WERI-Rb-1 (cell line): ENCODE data around the gene ST8SIA5.
A peak's percentile ranks its signal among the peaks of the same experiment; 100 is the strongest.

Experiments
- DNase-seq: peaks from one replicate; pipeline ENCODE4 v3.0.0-alpha.2; 2020
- H3K27ac ChIP-seq: fragments of 250-450 bp; sonication (Bioruptor Pico); 2 replicates; pipeline ENCODE4 v1.5.1; 2020; ENCODE audit warnings: mild to moderate bottlenecking, moderate library complexity
- H3K27me3 ChIP-seq: fragments of 250-450 bp; sonication (Bioruptor Pico); 2 replicates; pipeline ENCODE4 v1.5.1; 2021; ENCODE audit warnings: mild to moderate bottlenecking, low read depth, moderate library complexity; ENCODE audit not compliant: insufficient read depth, severe bottlenecking
- H3K36me3 ChIP-seq: fragments of 250-450 bp; sonication (Bioruptor Pico); 2 replicates; pipeline ENCODE4 v1.5.1; 2020; ENCODE audit warnings: mild to moderate bottlenecking, moderate library complexity
- H3K4me3 ChIP-seq: 2 replicates; pipeline ENCODE4 v1.5.1; 2011; ENCODE audit warnings: low read depth, mild to moderate bottlenecking, control low read depth, low read length
- H3K9me3 ChIP-seq: fragments of 250-450 bp; sonication (Bioruptor Pico); 2 replicates; pipeline ENCODE4 v1.5.1; 2021; ENCODE audit warnings: mild to moderate bottlenecking, moderate library complexity; ENCODE audit not compliant: severe bottlenecking
- CTCF ChIP-seq: IDR thresholded peaks from 2 replicates; pipeline ENCODE4 v1.5.1; 2011; ENCODE audit warnings: low read depth, mild to moderate bottlenecking, control low read depth, inconsistent platforms, low read length

The ST8SIA5 gene

GRCh38 chr18:46716827-46717226, 40.0 kb downstream of the ST8SIA5 start:
- TF ChIP-seq CTCF: no peak
- Histone ChIP-seq H3K36me3 (no peaks in the 10 kb centered on the region), H3K9me3 (no peaks in the 10 kb centered on the region), H3K4me3 (no peak overlapping the region), H3K27ac (no peak overlapping the region), H3K27me3 (no peaks in the 10 kb centered on the region)
- no peak for DNase-seq

- no peaks in the 10 kb centered on the region for H3K27me3 ChIP-seq
- H3K27ac ChIP-seq: no peak overlapping the region
These were observed 40.5 kb downstream of the ST8SIA5 start for GRCh38 chr18:46716336-46716735.

GRCh38 chr18:46715062-46715461, 41.8 kb downstream of the ST8SIA5 start:
- H3K4me3 ChIP-seq: no peak overlapping the region
- no peaks in the 10 kb centered on the region for H3K36me3 ChIP-seq
- DNase-seq: no peak
- H3K27me3 ChIP-seq: no peaks in the 10 kb centered on the region
- no peak overlapping the region for H3K27ac ChIP-seq
- H3K9me3 ChIP-seq: peaks cover 2% of the 10 kb centered on the region
- no peak for TF ChIP-seq CTCF

More at GRCh38 chr18:46716336-46716735, 40.5 kb downstream of the ST8SIA5 start:
- Histone ChIP-seq H3K4me3 (no peak overlapping the region), H3K36me3 (no peaks in the 10 kb centered on the region), H3K9me3 (no peaks in the 10 kb centered on the region)
- TF ChIP-seq CTCF: no peak
- no peak for DNase-seq

- H3K9me3 ChIP-seq: peaks cover 2% of the 10 kb centered on the region
- no peak for DNase-seq
- H3K27me3 ChIP-seq: no peaks in the 10 kb centered on the region
- no peak for TF ChIP-seq CTCF
- no peak overlapping the region for H3K27ac ChIP-seq
- no peak overlapping the region for H3K4me3 ChIP-seq
- no peaks in the 10 kb centered on the region for H3K36me3 ChIP-seq
These were observed 44.4 kb downstream of the ST8SIA5 start for GRCh38 chr18:46712406-46712805.

GRCh38 chr18:46711444-46711863, 45.4 kb downstream of the ST8SIA5 start:
- no peaks in the 10 kb centered on the region for H3K27me3 ChIP-seq
- no peaks in the 10 kb centered on the region for H3K36me3 ChIP-seq
- no peak for TF ChIP-seq CTCF
- peaks cover 2% of the 10 kb centered on the region for H3K9me3 ChIP-seq
- no peak overlapping the region for H3K4me3 ChIP-seq
- peak; percentile 24 for DNase-seq
- no peak overlapping the region; the same call in 1 of the 2 replicates for H3K27ac ChIP-seq

GRCh38 chr18:46706968-46707367, 49.9 kb downstream of the ST8SIA5 start:
- no peak overlapping the region for H3K4me3 ChIP-seq
- no peak for DNase-seq
- H3K36me3 ChIP-seq: no peaks in the 10 kb centered on the region
- H3K27ac ChIP-seq: no peak overlapping the region
- H3K27me3 ChIP-seq: no peaks in the 10 kb centered on the region
- peaks cover 2% of the 10 kb centered on the region for H3K9me3 ChIP-seq
- TF ChIP-seq CTCF: no peak
